NCI-H1436 treated with DMSO at 0.1 percent for 48 hours (cell line): ENCODE measurements around the gene TRIM8.

ENCODE experiments used
- DNase-seq: peaks from one replicate; lab custom pipeline; 2025; lab: John Stamatoyannopoulos, UW

The TRIM8 gene

DNA sequence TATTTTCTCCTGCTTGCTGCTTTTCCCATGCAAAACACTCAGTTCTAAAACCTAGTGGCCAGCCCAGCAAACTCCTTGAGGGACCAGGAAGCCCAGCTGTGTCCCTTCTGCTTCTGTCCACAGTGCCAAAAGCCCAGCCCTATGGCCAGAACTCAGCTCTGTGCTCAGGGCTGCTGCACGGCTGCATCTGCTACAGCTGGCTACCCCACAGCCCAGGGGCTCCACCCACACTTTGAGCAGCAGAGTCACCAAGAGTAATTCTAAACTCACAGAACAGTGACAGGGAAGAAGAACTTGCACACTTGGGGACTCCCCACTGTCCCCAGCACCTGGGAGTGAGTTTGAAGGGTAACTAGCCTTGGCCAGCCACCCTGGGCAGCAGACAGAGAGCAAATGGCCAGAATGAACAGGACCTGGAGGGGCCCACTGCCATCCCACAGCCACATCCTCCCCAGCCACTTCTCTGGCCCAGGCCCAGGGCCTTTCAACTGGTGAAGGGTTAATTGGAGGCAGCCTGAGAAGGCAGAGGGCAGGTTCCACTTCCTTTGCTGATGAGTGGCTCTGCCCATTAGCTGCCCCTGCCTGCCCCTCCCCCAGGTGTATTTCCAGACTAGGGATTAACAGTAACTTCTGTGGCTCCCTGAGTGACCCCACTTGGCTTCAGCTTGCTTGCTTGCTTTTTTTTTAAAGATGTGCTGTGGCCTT is 28.1 kb upstream of the TRIM8 start:
- DNase-seq = no peak

DNA sequence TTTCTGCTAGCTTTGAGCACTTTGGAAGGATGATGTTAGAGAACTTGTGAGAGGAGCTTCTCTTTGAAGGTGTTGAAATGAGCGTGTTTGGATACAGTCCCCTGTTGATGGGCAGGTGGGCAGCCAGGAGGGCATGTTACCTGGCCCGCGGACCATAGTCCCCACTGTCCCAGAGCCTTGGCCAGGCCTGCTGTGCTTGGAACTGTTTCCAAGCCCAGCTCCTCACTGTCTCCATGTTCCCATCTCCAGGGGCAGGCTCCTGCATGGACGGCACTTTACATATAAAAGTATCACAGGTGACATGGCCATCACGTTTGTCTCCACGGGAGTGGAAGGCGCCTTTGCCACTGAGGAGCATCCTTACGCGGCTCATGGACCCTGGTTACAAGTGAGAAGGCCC is 27.2 kb upstream of the TRIM8 start:
- no peak for DNase-seq

DNA sequence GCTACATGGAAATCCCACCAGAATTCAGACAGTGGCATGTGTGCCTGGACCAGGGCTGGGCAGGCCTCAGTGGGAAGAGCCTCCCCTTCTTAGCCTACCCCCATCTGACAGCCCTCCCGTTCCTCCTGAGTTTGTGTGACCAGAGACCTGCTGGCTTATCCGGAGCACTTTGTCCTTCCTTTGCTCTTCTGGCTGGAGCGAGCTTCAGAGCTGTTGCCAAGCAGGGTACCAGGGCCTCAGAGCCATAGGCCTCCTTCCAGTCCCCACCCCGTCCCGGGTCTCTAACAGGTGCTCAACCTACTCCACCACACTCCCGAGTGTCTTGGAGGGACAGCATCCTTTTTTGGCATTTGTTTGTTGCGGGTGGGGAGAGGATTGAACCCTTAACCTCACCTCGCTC is 26.5 kb upstream of the TRIM8 start:
- no peak for DNase-seq

DNA sequence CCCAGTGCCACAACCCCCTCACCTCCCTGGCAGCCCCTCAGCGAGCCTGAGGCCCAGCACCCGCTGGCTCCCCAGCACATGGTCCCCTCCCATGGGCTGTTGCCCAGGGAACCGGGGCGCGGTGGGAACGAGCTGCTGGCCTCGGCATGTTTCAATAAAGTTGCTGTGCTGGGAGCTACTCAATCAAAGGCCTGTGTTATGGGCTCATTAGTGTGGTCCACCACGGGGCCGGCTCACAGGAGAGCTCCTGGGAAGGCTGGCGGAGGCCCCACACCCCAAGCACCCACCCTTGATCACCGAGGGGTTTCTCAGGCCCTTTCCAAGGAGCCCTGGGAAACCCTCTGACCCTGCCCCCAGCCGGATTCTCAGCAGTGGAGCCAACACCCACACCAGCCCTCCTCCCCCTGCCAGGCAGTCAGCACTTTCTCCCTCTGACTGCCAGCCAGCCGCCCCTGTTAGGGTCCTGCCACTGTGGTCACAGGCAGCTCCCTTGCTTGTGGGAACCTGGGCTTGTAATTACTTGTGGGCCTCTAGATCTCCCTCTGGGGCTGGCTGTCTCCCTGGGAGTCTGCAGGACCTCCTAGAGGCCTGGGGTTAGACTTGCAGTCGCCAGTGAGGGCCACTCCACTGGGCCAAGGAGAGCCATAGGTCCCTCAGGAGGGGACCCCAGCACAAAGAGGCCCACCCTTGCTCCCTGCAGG is 24.8 kb upstream of the TRIM8 start:
- DNase-seq = no peak

DNA sequence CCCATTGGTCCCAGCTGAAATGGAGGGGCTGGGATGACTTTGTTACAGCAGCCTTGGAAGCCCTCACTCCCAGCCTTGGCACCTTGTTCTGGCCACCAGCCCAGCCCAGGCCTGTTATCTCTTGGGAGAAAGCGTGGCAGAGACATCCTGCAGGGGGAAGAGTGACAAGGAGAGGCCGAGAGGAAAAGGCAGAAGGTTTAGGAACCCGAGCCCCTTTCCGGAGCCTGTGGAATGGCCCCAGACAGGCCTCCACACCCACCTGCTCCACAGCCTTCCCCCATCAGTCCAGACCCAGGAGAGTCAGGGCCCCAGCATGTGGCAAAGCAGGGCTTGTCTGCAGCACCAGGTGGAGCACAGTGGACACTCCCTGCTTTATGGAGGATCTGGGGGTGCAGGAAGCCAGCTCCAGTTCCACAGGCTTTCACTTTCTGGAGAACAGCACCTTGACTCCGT is 24.1 kb upstream of the TRIM8 start:
- DNase-seq = no peak

DNA sequence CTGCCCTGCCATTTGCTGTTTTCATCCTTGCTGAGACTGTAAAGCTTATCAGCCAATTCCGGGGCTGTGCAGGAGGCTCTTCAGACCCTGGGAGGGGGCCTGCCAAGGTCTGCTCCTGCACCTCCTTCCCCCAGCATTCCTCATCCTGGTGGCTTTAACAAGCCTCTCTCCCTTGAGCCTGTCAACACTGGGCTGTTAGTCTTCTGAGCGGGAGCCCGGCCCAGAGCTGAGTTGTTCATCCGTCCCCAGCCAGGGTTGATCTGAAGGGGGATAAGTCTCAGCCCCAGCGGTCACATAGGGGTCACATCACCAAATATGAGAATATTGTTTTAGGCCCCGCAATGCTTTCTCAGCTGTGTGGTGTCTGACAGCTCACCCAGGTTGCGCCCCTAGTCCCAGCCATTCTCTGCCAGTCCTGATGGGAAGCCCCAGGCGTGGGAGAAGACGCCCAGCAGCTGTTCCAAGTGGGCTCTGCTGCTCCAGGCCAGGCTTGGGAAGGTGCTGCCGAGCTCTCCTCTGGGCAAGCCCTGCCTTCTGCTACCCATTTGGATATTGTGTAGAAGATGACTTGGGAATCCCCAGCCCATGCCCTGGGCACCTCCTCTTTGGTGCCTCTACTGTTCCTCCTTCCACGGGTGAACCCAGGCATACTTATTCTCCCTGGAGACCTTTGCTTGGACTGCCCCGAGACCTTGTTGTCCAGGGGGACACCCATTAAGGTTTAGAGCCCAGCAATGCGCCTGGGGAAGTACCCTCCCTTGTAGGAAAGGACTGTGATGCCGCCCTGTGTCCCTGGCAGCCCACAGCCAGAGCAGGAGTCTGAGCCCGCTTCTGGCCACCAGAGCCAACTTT is 23.5 kb upstream of the TRIM8 start:
- DNase-seq = no peak

DNA sequence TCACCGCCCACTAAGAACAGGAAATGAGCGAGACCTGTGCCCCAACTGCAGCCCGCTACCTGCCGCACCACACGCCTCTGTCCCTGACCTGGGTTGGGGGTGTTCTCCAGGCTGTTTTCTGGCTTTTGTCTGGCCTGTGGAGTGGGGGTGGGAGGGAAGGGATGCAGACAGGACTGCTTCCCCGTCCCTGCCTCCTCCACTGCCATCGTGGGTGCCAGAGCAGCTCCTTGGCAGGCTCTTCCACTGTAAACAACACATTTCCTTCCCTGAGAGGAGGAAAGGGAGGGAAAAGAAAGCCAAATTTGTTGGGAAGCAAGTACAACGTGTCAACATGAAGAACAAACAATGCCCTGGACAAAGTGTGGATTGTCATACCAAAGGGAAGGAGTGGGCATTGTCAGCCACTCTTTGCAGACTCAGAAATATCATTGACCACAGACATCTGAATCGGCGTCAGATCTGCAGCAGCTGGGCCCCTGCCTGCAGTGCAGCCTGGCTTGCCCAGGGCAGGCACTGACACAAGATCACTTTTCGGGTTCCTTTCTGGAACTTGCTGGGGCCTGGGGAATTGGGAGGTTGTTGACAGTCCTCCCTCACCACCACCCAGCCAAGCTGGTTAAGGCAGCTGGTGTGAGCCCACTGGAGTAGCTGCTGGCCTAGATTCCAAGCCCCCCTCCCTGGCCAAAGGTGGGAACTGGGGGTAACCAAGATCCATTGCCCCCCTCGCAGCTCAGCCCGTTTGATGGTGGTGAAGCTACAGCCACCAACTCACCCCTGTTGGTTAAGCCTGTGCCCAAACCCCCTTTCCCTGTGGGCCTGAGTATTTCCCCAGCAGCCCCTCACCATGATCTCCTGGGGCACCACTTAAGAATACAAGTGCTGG is 22.6 kb upstream of the TRIM8 start:
- no peak for DNase-seq

DNA sequence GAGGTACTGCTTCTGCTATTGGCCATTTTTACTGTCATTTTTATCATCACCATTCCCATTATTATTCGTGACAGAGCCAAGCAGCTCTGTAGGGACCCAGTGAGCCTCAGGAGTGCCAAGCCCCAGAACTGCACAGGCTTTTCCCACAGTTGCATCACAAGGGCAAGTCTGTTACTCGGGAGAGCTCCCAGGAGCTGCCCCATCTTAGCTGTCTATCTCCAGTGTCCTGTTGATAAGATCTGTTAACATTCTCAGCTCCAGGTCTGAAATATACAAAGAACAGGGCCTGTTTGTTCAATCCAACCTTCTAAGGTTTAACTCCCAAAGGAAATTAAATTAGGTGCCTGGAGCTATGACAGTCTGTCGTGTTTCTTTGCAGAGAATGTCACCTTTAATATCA is 20.2 kb upstream of the TRIM8 start:
- no peak for DNase-seq

DNA sequence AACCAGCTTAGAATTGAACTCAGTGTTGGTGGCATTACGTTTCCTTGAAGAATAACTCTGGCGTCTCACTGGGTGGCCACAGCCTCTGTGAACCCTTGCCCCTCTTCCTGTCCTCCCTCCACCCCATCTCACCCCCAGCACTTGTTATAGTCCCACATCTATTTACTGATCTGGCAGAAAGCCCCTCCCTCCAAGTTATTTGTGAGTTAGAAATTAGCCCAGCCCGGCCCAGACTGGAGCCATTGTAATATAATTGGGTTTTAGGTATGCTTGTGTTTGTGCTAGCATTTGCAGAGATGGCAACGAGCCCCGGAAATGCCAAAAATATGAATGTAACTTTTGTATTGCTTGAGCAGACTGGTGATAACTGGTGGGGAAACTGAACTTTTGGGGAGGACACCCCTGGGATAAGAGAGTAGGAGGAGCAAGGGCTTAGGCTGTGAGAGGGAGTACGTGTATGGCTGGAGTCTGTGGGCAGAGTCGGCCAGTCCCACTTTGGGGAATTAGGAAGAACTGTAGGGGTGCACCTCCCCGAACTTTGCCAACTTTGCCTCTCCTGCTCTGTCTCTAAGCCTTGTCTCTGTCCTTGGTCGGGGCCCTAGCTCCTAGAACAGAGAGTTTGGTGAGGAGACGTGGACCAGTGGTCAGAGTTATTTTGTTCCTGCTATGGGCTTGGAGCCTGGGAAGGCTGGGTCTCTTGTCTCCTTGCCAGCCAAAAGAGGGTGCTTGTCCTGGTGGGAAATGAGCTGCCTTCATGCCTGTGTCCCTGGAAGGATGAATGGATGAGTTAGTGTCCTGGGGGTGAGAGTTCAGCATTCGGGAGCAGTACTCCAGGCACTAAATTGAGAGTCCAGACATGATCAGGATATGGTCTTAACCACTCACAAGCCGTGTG is 19.3 kb upstream of the TRIM8 start:
- no peak for DNase-seq

DNA sequence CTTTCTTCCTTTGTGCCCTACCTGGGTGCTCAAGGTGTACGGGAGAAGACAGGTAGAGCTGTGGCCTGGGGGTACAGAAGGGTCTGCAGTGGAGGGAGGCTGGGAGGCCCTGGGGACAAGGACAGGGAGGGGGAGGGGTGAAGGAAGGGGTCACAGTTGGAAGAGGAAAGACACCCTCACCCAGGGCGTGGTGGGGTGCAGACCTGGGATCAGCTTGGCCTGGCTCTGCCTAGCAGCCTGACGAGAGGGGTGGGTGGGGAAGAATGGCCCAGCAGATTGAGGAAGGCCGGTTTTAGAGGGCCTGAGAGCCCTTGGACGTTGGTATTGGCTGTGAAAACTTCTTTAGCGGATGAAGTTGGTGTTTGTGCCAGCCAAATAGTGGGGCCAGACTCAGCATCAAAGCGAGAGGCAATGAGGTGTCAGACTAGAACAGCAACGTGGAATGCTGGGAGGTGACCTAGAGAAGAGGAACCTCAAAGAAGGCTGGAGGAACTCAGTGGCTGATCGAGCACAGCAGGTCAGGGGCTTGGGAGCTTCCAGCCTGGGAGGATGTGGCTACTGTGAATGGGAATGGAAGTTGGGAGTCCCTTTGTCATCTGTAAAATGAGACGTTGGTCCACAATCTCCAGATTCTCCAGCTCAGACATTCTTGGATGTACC is 18.1 kb upstream of the TRIM8 start:
- no peak for DNase-seq

DNA sequence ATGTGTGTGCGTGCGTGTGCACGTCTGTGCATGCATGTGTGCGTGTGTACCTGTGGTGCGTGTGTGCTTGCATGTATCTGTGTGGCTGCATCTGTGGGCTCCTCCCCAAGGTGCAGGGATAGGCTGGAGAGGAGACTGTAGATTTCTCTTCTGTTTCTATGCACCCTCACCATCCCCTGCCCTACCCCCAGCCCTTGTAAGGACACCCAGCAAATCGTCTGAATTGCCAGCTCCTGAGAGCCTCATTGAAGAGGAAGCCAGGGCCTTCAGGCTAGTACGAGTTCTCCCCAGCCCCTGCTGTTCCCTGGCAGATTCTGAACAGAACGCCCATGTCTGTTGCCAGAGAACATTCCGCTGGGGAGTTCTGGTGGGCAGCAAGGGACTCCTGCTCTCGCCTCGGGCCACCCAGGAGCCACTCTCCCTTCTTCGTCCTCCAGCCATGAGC is 17.0 kb upstream of the TRIM8 start:
- DNase-seq = no peak

DNA sequence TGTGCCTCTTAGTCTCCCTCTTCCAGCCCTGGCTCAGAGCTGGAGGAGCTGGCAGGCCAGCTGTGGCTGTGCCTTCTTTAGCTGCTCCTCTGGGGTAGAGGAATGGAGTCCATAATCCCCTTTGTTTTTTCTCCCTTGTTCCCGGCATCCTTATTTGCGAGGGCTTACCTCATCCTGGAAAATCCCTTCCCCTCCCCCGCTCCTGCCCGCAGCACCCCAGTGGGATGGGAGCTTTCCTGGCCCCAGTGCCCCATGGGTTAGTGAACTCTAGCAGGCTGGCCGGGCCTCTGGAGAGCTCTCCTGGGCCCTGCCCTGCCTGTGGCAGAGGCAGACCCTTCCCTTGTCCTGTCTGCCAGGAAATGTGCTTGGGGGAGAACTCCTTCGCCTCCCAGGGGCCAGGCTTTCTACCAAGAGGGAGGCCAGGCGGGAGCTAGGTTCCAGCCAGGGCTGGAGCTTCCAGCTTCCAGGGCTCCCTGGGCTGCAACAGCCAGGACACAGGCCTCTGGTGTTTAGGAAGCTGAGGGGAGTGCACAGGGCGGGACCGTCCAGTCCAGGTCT is 16.5 kb upstream of the TRIM8 start:
- no peak for DNase-seq

DNA sequence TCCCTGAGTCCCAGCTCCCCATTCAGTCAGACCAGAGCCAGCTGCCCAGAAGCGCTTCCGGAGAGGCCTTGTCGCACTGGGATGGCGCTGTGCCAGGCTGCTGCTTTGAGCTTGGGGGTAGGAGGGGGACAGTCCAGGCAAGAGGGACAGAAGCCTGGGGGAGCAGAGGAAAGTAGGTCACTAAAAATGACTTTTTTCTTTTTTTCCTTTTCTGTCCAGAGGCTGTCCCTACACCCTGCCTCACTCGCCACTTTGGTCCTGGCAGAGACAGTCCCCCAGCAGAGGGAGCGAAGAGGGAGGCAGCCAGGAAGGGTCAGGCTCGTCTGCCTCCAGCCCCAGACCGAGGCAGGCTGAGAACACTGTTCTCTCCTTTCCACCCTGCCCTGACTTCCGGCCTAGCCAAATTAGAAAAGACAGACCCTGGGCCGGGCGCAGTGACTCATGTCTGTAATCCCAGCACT is 15.8 kb upstream of the TRIM8 start:
- DNase-seq = no peak

DNA sequence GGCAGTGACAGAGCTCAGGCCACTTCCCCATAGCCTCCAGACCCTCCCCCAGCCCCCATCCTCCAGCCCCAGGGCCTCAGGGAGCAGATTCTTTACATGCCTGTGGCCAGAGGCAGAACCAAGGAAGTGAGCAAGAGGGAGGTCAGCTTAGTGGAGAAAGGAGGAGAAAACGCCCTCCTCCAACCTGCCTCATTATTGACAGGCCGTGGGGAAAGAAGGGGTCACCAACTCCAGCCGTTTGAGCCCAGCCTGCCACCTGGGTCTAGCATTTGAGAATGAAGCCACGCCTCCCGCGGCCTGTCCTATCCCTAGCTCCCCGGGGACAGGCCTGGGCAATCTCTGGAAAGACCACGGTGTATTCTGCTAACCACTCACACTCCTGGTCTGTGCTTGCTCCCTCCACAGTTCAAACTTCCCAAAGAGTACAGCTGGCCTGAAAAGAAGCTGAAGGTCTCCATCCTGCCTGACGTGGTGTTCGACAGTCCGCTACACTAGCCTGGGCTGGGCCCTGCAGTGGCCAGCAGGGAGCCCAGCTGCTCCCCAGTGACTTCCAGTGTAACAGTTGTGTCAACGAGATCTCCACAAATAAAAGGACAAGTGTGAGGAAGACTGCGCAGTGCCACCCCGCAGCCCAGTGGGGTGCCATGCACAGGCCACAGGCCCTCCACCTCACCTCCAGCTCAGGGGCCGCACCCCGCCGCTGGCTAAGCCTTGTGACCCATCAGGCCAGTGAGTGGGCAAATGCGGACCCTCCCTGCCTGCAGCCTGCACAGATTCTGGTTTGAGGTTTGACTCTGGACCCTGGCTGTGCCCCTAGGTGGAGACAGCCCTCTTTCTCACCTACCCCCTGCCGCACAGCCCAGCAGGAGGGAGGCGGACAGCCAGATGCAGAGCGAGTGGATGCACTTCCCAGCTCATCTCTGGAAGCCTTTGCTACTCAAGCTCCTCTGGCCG is 14.3 kb upstream of the TRIM8 start:
- no peak for DNase-seq

DNA sequence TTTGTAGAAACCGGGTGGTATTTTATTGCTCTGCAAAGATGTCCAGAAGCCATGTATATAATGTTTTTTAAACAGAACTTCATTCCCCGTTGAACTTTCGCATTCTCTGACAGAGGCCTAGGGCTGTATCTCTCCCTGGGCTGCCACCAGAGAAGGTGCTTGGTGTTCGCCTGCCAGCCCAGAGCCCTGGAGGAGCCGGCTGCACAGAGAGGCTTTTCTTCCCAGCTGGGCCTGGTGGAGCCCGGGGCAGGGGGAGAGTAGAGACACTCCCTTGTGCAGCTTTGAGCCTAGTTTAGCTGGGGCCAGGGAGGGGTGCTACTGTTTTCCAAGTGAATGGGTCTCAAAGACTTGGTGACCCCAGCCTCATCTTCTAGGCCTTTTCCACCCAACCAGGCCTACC is 13.6 kb upstream of the TRIM8 start:
- no peak for DNase-seq

DNA sequence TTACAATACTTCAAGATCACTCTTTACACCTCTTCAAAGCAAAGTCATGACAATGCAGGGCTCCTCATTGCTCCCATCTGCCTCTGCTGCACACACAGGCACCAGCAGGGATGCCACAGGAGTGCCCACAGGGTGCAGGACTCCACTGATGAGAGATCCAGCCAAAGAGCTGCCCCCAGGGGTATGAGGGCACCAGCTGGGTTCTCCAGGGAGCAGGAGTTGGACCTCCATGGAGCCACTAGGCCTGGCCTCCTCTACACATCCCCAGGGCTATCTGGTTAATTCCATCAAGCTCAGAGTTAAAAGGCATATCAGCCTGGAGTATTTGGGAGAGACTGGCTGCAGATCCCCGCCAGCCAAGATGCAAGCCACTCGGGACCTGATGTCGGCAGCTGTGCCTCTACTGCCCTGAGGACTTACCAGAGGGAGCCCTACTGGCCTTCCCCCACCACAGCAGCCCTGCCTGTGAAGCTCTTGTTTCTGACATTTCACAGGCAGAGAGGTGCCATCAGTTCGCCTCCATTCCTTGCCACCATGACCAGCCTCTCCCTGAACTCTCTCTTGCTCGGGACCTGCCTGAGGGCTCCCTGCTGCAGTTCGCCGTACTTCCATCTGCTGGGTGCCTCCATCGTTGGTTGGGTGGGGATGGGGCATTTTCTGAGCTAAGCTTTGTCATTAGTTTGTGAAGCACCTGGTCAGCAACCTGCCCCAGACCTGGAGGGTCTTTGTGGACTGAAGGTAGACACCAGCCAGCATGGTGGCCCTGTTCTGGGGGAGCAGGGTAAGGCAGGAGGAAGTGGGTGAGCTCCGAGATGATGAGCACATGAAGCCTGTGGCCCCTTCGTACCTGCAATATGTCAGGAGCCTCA is 12.5 kb upstream of the TRIM8 start:
- DNase-seq = no peak

DNA sequence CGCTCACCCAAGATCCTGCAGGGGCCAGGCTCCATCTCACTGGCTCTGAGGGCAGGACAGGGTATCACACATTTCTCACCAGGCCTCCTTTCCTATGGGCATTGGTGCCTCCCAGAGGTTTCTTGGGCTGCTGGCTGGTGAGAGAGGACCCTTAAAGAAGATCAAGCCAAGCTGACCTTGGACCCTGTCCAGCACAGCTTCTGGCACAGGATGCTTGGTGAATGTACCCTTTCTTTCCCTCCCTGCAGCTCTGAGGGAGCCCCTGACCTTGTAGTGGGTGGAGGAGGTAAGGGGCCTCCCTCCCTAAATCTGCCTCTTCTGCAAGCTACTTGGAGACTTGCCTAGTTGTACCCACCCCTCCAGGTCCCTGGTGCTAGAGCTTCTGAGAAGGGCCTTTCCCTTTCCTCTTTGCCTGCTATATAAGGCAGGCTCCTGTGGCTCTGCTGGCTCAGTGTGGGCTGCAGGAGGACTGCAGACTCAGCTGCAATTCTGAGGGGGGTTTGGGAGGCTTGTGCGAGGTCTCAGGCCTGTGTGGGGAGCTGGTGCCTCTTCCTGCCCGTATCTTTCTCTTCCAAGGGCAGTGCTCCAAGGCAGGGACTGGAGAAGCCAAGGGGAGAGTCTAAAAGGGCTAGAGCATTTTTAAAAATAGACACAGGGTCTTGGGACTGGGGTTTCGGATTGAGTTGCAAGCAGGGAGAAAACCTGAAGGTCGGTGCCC is 11.7 kb upstream of the TRIM8 start:
- no peak for DNase-seq
